H1 (cell line): ENCODE measurements around the gene TXNDC16. TPM values are rescaled to one million over a fixed set of nuclear protein-coding genes. Genes with fewer than 3 reads are reported as not detected.

ENCODE experiments used
- BRCA1 ChIP-seq: IDR thresholded peaks from 2 replicates; pipeline ENCODE4 v1.6.1; 2012; ENCODE audit warnings: low read depth, low read length, improper control_type of control experiment
- CEBPB ChIP-seq: IDR thresholded peaks from 2 replicates; pipeline ENCODE4 v1.6.1; 2012; ENCODE audit warnings: low read depth, low read length
- EZH2 ChIP-seq: fragments of 200-600 bp; sonication (generic); IDR thresholded peaks from 2 replicates; pipeline ENCODE4 v1.7.1; 2012; ENCODE audit warnings: low read depth, mild to moderate bottlenecking, moderate library complexity, low read length, inconsistent platforms; ENCODE audit not compliant: severe bottlenecking
- PHF8 ChIP-seq: fragments of 200-600 bp; sonication (generic); conservative IDR thresholded peaks from 2 replicates; pipeline ENCODE4 v1.7.1; 2012; ENCODE audit warnings: low read depth, mild to moderate bottlenecking, inconsistent platforms, low read length, moderate library complexity
- TCF12 ChIP-seq: IDR thresholded peaks from 2 replicates; pipeline ENCODE4 v1.6.1; 2011; ENCODE audit warnings: low read depth, mild to moderate bottlenecking, low read length
- polyA plus RNA-seq, 7 experiments: library from polyadenylated mRNA; depleted of rRNA in 3 of 7; stranded (reverse) in 5 of 7; unstranded in 2 of 7; fragments of >200 nt in 5 of 7; fragments of 200-250 nt in 2 of 7; gene quantifications; 1 replicate in 5 of 7; 2 replicates in 1 of 7; 4 replicates in 1 of 7; pipeline versions ENCODE4 v1.2.1 to v1.2.3, GENCODE V29; 2011 to 2013; ENCODE audit warnings: missing spikeins in 2 of 7, mixed read lengths in 2 of 7
- total RNA-seq: library from RNA; stranded (reverse); fragmentation: NEBNext Ultra II Directional; extraction: Animal tissue kit (Norgen Biotek cat#: 25700); gene quantifications from 2 replicates; pipeline ENCODE4 v1.2.1, GENCODE V29; 2021
- TF ChIP-seq, protein P1 (sequence below): IDR thresholded peaks from 2 replicates; pipeline ENCODE4 v1.6.1; 2011; ENCODE audit warnings: low read depth, mild to moderate bottlenecking, low read length; ENCODE audit not compliant: insufficient read depth

The TXNDC16 gene
- total and polyA plus RNA-seq, 2 of the 8 experiments (the other 6 are each of a cell fraction or from before 2014, with no cell fraction given) = 6.7 to 14.3 TPM

DNA sequence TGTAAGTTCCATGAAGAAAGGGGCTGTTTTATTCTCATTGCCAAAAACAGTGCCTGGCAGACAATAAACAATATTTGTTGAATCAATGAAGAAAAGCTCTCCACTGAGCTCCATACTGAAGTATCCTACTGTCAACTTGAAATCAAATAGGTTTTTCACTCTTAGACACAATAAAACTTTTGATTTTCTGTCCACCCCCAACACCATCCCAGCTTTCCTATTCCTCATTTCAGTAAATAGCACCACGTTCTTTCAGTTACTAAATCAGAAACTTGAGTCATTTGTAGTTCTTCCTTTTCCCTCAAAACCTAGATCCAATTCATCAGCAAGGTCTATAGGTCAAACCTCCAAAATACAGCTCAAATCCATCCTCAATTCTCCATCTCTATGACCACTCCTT is 124.8 kb downstream of the TXNDC16 start (continued):
- TF ChIP-seq, protein P1, sequence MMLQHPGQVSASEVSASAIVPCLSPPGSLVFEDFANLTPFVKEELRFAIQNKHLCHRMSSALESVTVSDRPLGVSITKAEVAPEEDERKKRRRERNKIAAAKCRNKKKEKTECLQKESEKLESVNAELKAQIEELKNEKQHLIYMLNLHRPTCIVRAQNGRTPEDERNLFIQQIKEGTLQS = no peak
- no peak for TF ChIP-seq EZH2
- TF ChIP-seq TCF12 = no peak
- no peak for TF ChIP-seq PHF8
- TF ChIP-seq CEBPB = no peak
- no peak for TF ChIP-seq BRCA1
